AG08395 (cell line): ENCODE results near the gene WDR27.
A peak's percentile ranks its signal among the peaks of the same experiment; 100 is the strongest.

Experiments used
- DNase-seq: peaks from one replicate; pipeline ENCODE4 v3.0.0; 2012; ENCODE audit warnings: mixed read lengths, low spot score

WDR27 gene

DNA sequence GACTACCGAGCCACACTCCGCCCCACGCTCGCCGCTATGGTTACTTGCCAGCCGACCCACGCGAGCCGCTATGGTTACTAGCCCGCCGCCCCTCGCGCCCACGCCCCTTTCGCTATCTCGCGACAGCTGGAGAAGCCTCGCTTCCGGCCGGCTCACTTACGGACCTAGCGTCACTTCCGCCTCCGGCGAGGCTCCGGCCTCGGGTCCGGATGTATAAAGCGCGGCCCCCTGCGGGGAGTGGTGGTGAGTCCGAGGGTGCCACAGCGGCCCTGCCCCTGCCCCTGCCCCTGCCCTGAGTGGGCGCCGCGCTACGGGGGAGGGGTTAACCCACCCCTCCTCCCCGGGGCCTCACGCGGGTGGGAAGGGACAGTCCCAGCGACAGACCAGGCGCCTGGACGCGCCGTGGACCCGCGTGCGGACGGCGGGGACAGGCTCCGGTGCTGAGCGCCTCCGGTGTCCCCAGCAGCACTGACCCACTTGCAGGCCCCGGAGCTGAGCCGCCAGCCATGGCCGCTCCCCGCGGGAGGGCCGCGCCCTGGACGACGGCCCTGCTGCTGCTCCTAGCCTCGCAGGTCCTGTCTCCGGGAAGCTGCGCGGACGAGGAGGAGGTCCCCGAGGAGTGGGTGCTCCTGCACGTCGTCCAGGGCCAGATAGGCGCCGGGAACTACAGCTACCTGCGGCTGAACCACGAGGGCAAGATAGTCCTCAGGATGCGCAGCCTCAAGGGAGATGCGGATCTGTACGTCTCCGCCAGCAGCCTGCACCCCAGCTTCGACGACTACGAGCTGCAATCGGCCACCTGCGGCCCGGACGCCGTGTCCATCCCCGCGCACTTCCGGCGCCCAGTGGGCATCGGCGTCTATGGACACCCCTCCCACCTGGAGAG, at the start of gene WDR27, which contains the start of gene C6orf120:
TSS of gene WDR27 (minus strand) at position 76 of the 886 bp plus-strand sequence. CDS start 13,024 bp downstream, outside the sequence.
TSS of gene C6orf120 (plus strand) at position 173 of the 886 bp plus-strand sequence. CDS start at position 507, 334 bp downstream.
- peak; percentile 96 for DNase-seq

DNA sequence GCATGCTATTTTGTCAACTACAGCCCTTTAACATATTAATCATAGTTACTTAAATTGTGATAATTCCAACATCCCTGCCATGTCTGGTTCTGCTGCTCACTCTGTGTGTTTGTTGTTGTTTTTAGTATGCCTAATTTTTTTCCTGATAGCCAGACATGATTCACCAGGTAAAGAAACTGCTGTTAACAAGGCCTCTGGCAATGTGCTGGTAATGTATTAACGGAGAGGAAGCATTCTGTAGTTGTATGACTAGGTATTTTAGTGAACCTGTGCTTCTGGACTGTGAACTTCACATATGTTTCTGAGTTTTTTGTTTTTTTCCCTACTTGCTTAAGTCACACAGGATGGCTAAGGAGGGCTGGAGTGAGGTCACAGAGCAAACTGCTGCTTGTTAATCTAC, 44.7 kb upstream of the WDR27 start:
- no peak for DNase-seq

DNA sequence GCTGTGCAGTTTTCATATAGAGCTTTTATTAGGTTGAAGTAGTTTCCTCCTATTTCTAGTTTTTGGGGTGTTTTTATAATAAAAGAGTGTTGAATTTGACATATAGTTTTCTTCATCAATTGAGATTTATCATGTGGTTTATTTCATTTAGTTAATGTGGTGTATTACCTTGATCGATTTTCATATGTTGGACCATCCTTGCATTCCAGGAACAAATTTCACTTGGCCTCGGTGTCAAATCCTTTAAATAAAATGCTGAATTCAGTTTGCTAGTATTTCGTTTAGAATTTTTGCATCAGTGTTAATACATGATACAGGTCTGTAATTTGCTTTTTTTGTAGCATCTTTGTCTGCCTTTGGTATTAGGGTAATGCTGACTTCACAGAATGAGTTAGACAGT, 43.6 kb upstream of the WDR27 start:
- no peak for DNase-seq

DNA sequence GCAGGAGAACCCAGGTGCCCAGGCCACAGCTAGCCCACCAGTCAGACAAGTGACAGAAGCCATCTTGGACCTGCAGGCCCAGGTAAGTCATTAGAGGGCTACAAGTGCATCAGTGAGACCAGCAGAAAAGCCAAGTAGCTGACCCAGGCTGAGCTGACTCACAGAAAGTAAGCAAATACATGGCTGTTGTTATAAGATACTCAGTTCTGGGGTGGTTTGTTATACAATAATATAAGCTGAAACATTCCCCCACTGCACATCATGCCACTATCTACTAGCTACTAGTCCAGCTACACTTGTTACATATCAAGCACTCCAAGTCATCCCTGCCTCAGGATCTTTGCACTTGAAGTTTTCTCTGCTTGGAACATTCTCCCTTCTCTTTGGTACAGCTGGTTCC, 39.5 kb upstream of the WDR27 start:
- no peak for DNase-seq

DNA sequence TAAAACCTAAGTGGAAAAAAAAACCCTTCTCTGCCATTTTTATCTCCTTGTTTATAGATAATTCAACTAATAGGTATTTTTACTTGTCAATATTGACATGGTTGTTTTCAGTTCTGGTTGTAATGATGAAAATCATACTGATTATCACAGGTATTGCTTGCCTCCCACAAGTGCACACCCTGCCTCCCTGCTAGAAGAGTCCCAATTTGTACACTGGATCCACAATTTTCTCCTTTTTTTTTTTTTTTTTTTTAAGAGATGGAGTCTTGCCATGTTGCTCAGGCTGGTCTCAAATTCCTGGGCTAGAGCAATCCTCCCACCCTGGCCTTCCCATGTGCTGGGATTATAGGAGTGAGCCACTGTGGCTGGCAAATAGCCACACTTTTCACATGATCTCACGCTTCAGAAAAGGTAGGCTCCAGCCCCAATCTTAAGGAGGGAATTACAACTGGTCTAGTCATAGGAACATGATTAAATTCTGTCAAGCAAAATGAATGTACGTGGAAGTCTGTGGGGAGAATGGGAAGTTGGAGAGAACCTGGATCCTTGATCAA, 37.2 kb upstream of the WDR27 start:
- no peak for DNase-seq

DNA sequence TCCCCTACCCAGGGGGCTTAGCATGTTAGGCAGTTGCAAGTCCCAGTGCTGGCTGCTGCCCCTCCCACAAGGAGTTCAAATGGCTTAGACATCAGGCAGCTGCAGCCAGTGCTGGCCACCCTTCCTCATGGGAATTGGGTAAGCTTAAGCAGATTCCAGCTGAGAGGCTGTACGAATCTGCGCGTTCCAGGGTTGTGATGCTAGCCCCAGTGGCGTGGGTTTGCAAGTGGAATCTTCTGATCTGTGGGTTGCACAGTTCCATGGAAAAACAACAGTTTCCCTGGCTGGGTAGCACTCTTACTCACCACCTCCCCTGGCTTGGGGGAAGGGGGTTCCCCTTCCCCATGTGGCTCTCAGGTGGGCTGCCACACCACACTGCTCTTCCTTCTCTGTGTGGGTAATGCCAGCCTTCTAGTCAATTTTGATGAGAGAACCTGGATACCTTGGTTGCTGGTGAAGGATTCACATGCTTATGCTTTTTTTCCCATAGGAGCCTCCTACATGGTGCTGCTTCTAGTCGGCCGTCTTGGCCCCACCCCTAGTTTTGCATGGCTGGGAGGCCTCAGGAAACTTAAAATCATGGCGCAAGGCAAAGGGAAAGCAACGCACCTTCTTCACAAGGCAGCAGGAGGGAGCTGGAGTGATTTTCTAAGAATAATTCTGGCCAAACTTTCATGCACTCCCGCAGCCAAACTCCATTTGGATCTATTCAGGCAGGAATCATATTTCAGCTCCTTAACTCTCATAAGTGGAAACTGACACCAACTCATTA, 36.6 kb upstream of the WDR27 start:
- no peak for DNase-seq

DNA sequence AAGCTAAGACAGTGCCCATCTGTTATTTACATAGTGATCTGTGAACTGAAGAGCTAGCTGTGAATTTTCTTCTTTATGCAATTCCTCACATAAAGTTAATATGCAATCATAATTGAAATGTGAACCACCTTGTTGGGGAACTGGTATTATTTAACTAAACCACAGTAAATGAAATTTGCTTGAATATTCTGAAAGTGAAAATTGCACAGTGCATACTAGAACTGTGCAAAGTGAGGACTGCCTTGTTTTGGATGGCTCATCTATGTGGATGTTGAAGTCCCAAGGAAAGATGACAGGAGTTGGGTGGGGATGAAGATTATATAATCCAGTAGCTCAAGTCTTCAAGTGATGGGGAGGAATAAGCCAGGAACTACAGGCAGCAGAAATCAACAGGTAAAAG, 28.1 kb upstream of the WDR27 start:
- DNase-seq = no peak

DNA sequence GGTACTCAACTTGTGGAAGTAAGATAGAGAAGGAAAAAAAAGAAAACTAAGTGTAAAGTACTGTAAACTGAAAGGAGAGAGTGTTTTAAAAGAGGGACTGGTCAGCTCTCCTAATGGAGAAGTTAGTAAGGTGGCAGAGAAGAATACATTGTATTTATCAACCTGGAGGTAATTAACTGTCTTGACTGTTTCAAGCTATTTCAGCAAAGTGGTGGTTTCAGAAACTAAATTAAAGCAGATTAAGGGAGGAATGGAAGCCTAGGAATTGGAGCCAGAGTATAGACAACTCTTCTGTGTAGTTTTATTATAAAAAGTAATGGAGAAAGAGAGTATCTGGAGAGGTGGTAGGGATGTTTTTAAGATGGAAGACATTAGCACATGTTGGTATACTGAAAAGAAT, 25.1 kb upstream of the WDR27 start:
- no peak for DNase-seq

DNA sequence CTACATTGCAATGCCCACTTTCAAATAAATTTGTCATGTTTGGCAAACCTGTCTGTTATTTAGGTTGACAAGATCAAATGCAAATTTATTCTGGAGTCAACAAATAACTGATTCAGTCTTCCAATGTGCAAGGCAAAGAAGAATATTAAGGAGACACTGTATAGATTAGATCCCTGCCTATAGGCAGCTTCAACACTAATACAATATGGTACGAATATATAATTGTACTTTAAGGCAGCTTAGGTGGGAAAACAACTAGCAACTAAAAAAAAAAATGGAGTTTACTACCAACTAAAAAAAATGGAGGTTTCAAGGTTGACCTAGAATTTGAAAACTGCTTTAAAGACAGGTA, 24.2 kb upstream of the WDR27 start:
- DNase-seq = no peak

DNA sequence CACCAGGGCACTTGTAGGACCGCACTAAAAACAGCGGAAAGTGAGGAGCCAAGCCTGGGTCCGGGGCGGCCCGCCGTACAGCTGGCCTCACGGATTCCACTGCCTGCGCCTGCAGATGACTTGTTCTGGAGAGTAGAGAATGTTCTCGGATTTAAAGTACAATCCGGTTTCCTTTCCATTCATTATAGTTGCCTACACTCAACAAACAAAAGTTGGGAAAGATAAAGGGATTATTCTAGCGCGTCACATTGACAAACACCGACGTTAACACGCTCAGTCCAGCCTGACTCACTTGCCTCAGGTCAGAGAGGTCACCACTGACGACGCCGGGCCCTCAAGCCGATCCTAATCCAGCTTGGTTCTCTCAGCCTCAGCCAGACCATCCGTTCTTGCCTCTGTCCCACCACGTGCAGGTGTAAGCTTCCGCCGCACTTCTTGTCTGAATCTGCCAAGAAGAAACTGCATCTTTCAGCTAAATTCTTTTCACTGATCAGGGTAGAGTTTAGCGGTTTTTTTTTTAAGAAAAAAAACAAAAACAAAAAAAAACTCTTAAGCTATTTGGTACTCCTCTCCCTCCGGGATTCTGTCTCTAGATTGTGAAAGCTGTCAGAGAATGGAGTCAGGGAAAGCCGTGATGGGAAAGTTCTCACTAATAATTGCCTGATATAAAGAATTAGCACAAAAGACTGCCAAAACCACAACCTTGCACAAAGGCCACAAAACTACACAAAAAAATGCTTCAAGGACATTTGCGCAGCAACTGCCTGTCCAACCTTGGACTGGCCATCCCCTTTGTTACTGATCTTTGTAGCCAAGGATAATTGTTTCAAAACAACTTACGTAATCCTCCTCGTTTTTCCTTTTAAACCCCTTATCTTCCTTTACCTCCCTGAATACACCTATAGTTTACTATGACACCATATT, 23.6 kb upstream of the WDR27 start:
- peak; percentile 61 for DNase-seq

DNA sequence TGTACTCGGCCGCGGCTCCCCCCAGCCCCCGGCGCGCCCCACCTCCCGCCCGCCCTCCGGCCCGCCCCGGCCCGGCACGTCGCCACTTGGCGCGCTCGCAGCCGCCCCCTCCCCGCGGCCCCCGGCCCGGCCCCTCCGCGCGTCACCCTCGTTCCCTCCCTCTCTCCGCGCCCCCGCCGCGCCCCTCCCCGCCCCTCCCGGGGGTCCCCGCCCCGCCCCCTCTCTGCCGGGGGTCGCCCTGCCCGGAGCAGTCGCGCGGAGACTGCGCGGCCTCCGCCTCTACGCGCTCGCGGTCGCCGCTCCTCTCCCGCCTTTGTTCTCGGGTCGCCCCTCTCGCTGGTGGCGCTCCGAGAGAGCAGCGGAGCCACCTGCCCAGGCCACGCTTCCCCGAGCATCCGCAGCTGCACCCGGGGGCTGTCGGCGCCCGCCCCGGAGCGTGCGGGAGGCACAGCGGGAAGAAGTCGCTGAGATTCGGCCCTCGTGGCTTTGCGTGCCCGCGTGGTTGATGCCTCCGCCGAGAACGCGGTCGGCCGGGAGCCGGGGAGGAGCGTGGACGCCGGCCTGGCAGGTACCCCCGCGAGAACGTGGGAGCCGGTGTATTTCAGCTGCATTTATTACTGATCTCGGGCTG, 22.8 kb upstream of the WDR27 start, which contains the start of gene PHF10:
TSS of gene PHF10 (minus strand) at position 7 of the 631 bp plus-strand sequence. CDS start 569 bp downstream, outside the sequence.
- DNase-seq = peak; percentile 49

DNA sequence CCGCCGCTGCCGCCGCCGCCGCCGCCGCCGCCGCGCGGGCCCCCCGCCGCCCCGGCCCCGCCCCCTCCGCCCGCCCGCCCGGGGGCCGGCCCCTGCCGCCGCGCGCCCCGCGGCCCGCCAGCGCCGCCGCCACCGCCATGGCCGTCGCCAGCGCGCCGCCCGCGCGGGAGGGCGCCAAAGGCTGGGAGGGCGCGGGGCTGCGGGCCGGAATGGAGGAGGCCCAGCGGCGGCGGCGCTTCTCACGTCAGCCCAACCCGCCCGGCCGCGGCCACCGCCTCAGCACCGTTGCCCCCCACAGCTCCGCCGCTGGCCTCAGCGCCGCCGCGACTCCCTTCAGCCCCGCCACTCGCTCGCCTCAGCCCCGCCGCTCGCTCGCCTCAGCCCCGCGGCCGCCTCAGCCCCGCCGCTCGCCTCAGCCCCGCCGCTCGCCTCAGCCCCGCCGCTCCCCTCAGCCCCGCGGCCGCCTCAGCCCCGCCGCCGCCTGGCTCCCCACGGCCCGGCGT, 22.2 kb upstream of the WDR27 start:
- DNase-seq = peak; percentile 54

DNA sequence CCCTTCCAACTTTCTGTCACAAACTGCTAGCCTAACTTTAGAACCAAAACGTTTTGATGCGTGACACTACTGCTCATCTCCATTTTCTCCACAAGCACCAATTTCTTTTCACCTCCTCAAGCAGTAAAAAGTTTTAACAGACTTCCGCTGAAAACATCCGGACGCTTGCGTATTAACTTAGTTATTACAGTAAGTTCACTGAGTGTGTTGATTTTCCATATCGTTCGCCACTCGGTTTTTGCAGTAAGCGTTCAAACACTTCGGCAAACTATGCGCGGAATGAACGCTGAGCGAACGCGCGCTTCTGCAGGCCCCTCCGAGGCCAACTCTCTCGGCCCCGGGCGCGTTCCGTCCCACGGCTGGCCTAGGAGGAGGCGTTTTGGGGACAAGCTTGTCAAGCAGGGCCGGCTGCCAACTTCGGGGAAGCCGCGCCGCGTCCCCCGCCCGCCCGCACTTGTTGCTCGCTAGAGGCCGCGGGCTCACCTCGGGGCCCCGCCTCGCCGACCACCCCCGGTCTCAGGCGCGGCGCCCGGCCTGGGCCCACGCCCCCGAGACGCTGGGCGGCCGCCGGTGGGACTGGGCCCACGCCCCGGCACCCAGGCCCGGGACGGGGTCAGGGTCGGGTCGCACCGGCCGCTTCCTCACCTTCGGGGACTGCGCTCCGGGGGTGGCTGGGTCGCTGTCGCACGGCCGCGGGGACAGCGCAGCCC, 21.5 kb upstream of the WDR27 start:
- peak; percentile 50 for DNase-seq

DNA sequence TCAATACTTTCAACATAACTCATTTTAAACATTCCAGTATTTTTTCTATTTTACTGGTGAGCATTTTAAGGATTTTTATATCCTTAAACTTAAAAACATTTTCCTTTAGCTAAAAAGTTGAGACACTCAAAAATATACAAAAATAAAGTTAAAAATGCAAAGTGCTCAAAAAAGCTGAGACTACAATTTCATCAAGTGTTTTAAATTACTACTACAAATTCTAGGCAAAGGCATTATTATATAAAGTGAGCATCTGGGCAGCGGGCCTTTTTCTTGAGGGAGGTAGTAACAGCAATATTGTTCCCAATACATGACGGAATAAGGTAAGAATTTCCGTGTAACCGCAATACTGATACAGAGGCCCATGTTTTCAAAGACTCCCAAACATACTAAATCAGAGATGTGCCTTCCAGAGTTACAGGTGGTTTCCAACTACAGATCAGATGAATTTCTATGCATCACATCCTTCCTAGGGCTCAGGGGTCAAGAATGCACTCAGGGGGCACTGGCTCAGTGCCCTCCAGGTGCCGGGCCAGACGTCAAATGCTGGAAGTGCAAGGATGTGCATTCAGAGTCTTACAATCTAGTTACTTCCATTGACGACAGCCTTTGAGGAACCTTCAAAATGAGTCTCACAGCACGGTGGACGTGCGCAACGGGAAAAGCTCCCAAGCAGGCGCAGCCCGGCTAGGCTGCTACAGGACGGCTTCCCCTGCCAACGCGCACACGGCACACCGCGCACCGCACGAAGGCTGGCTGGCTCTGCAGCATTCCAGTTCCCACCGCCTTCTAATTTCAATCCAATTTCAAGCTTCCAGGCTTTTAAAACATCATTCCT, 20.8 kb upstream of the WDR27 start:
- DNase-seq = peak; percentile 44

DNA sequence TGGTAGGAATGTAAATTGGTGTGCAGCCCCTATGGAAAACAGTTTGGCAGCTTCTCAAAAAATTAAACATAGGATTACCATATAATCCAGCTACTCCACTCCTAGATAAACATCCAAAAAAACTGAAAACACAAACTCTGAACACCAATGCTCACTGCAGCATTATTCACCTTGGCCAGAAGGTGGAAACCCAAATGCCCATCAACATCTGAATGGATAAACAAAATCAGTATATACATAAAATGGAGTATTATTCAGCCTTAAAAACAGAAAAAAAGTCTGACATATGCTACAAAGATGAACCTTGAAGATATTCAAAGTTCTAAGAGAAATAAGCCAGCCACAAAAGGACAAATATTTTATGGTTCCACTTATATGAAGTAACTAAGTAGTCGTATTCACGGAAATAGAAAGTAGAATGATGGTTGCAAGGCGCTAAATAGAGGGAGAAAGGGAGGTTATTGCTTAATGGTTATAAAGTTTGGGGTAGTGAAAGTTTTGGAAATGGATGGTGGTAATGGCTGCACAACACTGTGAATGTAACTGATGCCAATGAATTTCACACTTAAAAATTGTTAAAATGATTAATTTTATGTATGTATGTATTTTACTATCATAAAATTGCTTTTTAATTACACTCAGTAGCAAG, 18.5 kb upstream of the WDR27 start:
- no peak for DNase-seq

DNA sequence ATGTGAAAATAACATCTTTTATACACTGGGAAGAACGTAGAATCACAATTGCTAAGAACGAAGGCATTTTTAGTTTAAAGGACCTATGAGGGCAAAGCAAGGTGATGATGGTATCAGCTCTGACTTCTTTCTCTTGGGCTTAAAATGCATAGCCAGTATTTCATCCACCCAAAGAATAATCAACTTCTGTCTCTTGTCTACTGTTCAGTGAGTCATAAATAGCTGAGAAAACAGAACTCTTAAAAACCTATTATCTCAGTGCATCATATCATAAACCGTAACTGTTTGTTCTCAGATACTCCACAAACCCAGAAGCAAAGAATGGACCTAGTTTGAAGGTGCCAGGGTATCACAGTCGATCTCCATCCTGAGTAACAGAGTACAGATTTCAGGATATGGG, 17.3 kb upstream of the WDR27 start:
- DNase-seq = no peak

DNA sequence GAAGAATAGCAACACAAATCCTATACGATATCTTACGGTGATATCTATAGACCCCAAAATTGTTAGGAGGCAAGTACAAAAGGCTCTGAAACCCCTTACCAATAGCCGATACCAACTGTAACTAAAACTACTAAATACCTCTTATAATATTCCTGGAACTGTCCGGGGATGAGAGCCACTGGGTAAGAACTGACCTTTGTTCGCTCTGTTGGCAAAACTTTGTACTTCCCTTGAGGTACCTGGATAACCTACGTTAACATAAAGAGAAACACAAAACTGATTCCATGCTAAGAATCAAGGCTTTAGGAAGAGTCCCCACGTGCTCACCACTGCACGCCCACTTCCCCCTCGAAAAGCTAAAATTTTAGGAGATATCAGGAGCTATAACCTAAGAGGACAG, 12.8 kb upstream of the WDR27 start:
- DNase-seq = no peak

DNA sequence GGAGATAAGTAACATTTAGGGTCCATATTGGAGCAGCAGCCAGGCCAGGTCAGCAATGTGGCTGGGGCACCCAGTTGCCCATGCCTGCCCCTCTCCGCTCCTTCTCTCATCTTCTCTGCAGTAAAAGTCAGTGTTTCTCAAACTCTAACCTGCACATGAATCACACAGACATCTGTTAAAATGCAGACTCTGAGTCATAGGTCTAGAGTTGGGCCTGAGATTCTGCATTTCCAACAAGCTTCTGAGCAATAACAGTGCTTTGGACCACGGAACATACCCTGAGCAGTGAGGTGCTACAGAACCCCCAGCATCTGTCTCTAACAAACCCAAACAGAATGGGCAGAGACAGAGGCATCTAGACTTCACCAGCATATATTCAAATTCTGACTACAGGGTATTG, 12.3 kb upstream of the WDR27 start:
- no peak for DNase-seq

DNA sequence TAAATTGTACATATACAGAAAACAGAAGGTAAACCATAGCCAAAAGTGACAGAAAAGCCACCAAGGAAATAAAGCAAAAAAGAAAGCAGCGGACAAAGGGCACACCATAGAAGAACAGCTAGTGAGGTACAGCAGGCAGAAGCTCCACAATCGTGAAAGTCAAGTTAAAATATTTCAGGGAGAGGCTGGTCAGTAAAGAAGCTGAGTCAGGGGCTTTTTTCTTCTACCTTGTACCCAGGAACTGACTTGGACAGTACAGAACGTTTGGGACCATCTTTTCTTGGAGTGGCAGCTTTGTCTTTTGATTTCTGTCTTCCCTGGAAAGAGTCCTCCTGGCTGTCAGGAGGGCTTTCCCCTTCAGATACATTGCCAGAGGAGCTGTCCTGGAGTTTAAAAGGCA, 8.2 kb upstream of the WDR27 start:
- DNase-seq = no peak
